Trophoblast cell (in vitro differentiated cells and primary cell): ENCODE measurements around the gene SP9.
"Not testable (repeated sequence)": the region's sequence is repeated elsewhere in the genome, so short reads cannot be mapped to it uniquely, and the experiment has no call there.

Experiments
- DNase-seq, 2 donors: peaks; one replicate each; pipeline ENCODE4 v3.0.0-alpha.2; 2016
- H2AFZ ChIP-seq: 2 replicates; pipeline ENCODE4 v1.6.1; 2013; ENCODE audit warnings: low read length, moderate library complexity, mild to moderate bottlenecking; ENCODE audit not compliant: insufficient read depth, poor library complexity
- H2AK5ac ChIP-seq: 2 replicates; pipeline ENCODE4 v1.6.1; 2013; ENCODE audit warnings: mild to moderate bottlenecking, low read length
- H2BK120ac ChIP-seq: 2 replicates; pipeline ENCODE4 v1.6.1; 2013; ENCODE audit warnings: low read length, mild to moderate bottlenecking, moderate library complexity; ENCODE audit not compliant: insufficient read depth, poor library complexity
- H2BK12ac ChIP-seq: 2 replicates; pipeline ENCODE4 v1.6.1; 2013; ENCODE audit warnings: mild to moderate bottlenecking, low read length, moderate library complexity
- H2BK5ac ChIP-seq: 2 replicates; pipeline ENCODE4 v1.6.1; 2013; ENCODE audit warnings: low read length, low read depth, moderate library complexity, mild to moderate bottlenecking; ENCODE audit not compliant: poor library complexity
- H3K14ac ChIP-seq: 2 replicates; pipeline ENCODE4 v1.6.1; 2013; ENCODE audit warnings: mild to moderate bottlenecking, low read length
- H3K18ac ChIP-seq: 2 replicates; pipeline ENCODE4 v1.6.1; 2013; ENCODE audit warnings: mild to moderate bottlenecking, low read length
- H3K23ac ChIP-seq: 2 replicates; pipeline ENCODE4 v1.6.1; 2013; ENCODE audit warnings: low read length
- H3K27ac ChIP-seq: 2 replicates; pipeline ENCODE4 v1.5.1; 2013; ENCODE audit warnings: low read depth, mild to moderate bottlenecking, inconsistent platforms, low read length, moderate library complexity
- H3K27me3 ChIP-seq: 2 replicates; pipeline ENCODE4 v1.6.1; 2013; ENCODE audit warnings: inconsistent platforms, mild to moderate bottlenecking, low read length, moderate library complexity; ENCODE audit not compliant: insufficient read depth
- H3K36me3 ChIP-seq, 2 experiments: 1 replicate in 1 of 2; 2 replicates in 1 of 2; pipeline ENCODE4 v1.6.1; 2013; ENCODE audit warnings: low read length in 2 of 2, mild to moderate bottlenecking in 2 of 2, moderate library complexity in 1 of 2; ENCODE audit not compliant: insufficient read depth in 2 of 2, control insufficient read depth in 1 of 2
- H3K4ac ChIP-seq: 2 replicates; pipeline ENCODE4 v1.6.1; 2013; ENCODE audit warnings: low read depth, mild to moderate bottlenecking, low read length, moderate library complexity
- H3K4me1 ChIP-seq, 2 experiments: 1 replicate in 1 of 2; 2 replicates in 1 of 2; pipeline ENCODE4 v1.6.1; 2013; ENCODE audit warnings: low read length in 2 of 2, mild to moderate bottlenecking in 2 of 2, moderate library complexity in 1 of 2; ENCODE audit not compliant: insufficient read depth in 2 of 2, control insufficient read depth in 1 of 2
- H3K4me2 ChIP-seq: 2 replicates; pipeline ENCODE4 v1.6.1; 2013; ENCODE audit warnings: inconsistent platforms, mild to moderate bottlenecking, low read length, moderate library complexity
- H3K4me3 ChIP-seq: 2 replicates; pipeline ENCODE4 v1.5.1; 2013; ENCODE audit warnings: mild to moderate bottlenecking, low read depth, low read length, inconsistent platforms
- H3K79me1 ChIP-seq: one replicate; pipeline ENCODE4 v1.6.1; 2013; ENCODE audit warnings: low read length
- H3K79me2 ChIP-seq: 2 replicates; pipeline ENCODE4 v1.6.1; 2013; ENCODE audit warnings: low read length, mild to moderate bottlenecking; ENCODE audit not compliant: control insufficient read depth, insufficient read depth, poor library complexity
- H3K9ac ChIP-seq: 2 replicates; pipeline ENCODE4 v1.6.1; 2013; ENCODE audit warnings: mild to moderate bottlenecking, low read length
- H3K9me3 ChIP-seq: 2 replicates; pipeline ENCODE4 v1.6.1; 2013; ENCODE audit warnings: low read depth, mild to moderate bottlenecking, control low read depth, inconsistent platforms, low read length; ENCODE audit not compliant: insufficient read depth
- H4K12ac ChIP-seq: 2 replicates; pipeline ENCODE4 v1.6.1; 2013; ENCODE audit warnings: low read depth, mild to moderate bottlenecking, low read length, moderate library complexity
- H4K8ac ChIP-seq: 2 replicates; pipeline ENCODE4 v1.6.1; 2013; ENCODE audit warnings: low read depth, mild to moderate bottlenecking, low read length, moderate library complexity
- H4K91ac ChIP-seq: one replicate; pipeline ENCODE4 v1.6.1; 2013; ENCODE audit warnings: low read depth, mild to moderate bottlenecking, low read length, moderate library complexity
- WGBS: extraction: QIAGEN DNeasy Blood & Tissue Kit; methylation state at CpG from one replicate; pipeline ENCODE4 v1.1.7; 2013; ENCODE audit warnings: missing lambda C conversion rate; ENCODE audit not compliant: insufficient read length, insufficient coverage; ENCODE audit errors: extremely low coverage; 5-methylcytosine and 5-hydroxymethylcytosine counted together

The SP9 gene

GRCh38 chr2:174353004-174353403 lies 18.2 kb downstream of the SP9 start:
- no peak overlapping the region for H4K12ac ChIP-seq
- no peak overlapping the region for H3K23ac ChIP-seq
- no peak overlapping the region for H4K8ac ChIP-seq
- no peaks in the 10 kb centered on the region for H3K79me2 ChIP-seq
- H4K91ac ChIP-seq = no peak overlapping the region
- H3K4me2 ChIP-seq = no peak overlapping the region
- no peak overlapping the region for H3K9ac ChIP-seq
- no peak overlapping the region for H2AFZ ChIP-seq
- no peak overlapping the region for H2BK12ac ChIP-seq
- no peak overlapping the region for H2BK5ac ChIP-seq
- no peak for DNase-seq
- no peak overlapping the region for H3K14ac ChIP-seq
- H3K4me1 ChIP-seq = no peaks in the 10 kb centered on the region
- no peak overlapping the region for H3K4ac ChIP-seq
- no peak overlapping the region for H2BK120ac ChIP-seq
- H2AK5ac ChIP-seq = no peak overlapping the region
- peaks cover 2 to 5% of the 10 kb centered on the region in 2 experiments for H3K36me3 ChIP-seq
- no peak overlapping the region for H3K27ac ChIP-seq
- H3K4me3 ChIP-seq = no peak overlapping the region
- H3K18ac ChIP-seq = no peak overlapping the region
- no peaks in the 10 kb centered on the region for H3K27me3 ChIP-seq
- WGBS = no CpG with 5 or more reads among the region's 1 CpG
- H3K79me1 ChIP-seq = no peaks in the 10 kb centered on the region
- H3K9me3 ChIP-seq = no peaks in the 10 kb centered on the region

GRCh38 chr2:174356347-174356746 lies 21.6 kb downstream of the SP9 start:
- H2BK120ac ChIP-seq = no peak overlapping the region
- no peak overlapping the region for H2AK5ac ChIP-seq
- H3K4ac ChIP-seq = no peak overlapping the region
- DNase-seq = no peak
- H4K12ac ChIP-seq = no peak overlapping the region
- H2BK5ac ChIP-seq = no peak overlapping the region
- no peaks in the 10 kb centered on the region for H3K9me3 ChIP-seq
- no peak overlapping the region for H3K23ac ChIP-seq
- no CpG with 5 or more reads among the region's 2 CpGs for WGBS
- H3K27ac ChIP-seq = no peak overlapping the region
- H2AFZ ChIP-seq = no peak overlapping the region
- H3K18ac ChIP-seq = no peak overlapping the region
- H4K8ac ChIP-seq = no peak overlapping the region
- H3K27me3 ChIP-seq = no peaks in the 10 kb centered on the region
- no peak overlapping the region for H3K4me2 ChIP-seq
- no peak overlapping the region for H2BK12ac ChIP-seq
- H3K9ac ChIP-seq = no peak overlapping the region
- H3K4me3 ChIP-seq = no peak overlapping the region
- no peak overlapping the region for H3K14ac ChIP-seq
- H4K91ac ChIP-seq = no peak overlapping the region
- peaks cover 0 to 2% of the 10 kb centered on the region in 2 experiments for H3K36me3 ChIP-seq
- H3K79me1 ChIP-seq = no peaks in the 10 kb centered on the region
- H3K4me1 ChIP-seq = no peaks in the 10 kb centered on the region
- no peaks in the 10 kb centered on the region for H3K79me2 ChIP-seq

DNA sequence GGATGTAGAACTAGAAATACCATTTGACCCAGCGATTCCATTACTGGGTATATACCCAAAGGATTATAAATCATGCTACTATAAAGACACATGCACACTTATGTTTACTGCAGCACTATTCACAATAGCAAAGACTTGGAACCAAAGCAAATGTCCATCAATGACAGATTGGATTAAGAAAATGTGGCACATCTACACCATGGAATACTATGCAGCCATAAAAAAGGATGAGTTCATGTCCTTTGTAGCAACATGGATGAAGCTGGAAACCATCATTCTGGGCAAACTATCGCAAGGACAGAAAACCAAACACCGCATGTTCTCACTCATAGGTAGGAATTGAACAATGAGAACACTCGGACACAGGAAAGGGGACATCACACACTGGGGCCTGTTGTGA lies 24.9 kb downstream of the SP9 start:
- H3K14ac ChIP-seq, H2AFZ ChIP-seq, H3K9me3 ChIP-seq, H3K4me1 ChIP-seq, H4K91ac ChIP-seq, H2BK120ac ChIP-seq, H4K8ac ChIP-seq, H3K9ac ChIP-seq, H3K27ac ChIP-seq, H3K23ac ChIP-seq, H3K4ac ChIP-seq, H3K79me2 ChIP-seq, H3K36me3 ChIP-seq, H3K27me3 ChIP-seq, H2BK5ac ChIP-seq, H2BK12ac ChIP-seq, H2AK5ac ChIP-seq, H3K4me3 ChIP-seq, DNase-seq, H3K4me2 ChIP-seq, H3K18ac ChIP-seq, H3K79me1 ChIP-seq, H4K12ac ChIP-seq: not testable (repeated sequence)
- WGBS = no CpG with 5 or more reads among the region's 4 CpGs

- no CpG with 5 or more reads among the region's 1 CpG for WGBS
- no peak overlapping the region for H2BK5ac ChIP-seq
- no peak for DNase-seq
These were observed 28.2 kb downstream of the SP9 start for GRCh38 chr2:174362949-174363348.

More at GRCh38 chr2:174362949-174363348, 28.2 kb downstream of the SP9 start:
- Histone ChIP-seq H2AK5ac (no peak overlapping the region), H3K79me1 (no peaks in the 10 kb centered on the region), H3K9me3 (peaks cover 8% of the 10 kb centered on the region), H3K4me3 (no peak overlapping the region), H2BK12ac (no peak overlapping the region), H4K8ac (no peak overlapping the region), H2BK120ac (no peak overlapping the region), H3K18ac (no peak overlapping the region), H3K36me3 (peaks cover 10 to 12% of the 10 kb centered on the region in 2 experiments), H3K79me2 (no peaks in the 10 kb centered on the region), H3K4me2 (no peak overlapping the region), H3K4ac (no peak overlapping the region), H3K23ac (no peak overlapping the region), H3K9ac (no peak overlapping the region), H4K91ac (no peak overlapping the region), H3K14ac (no peak overlapping the region), H3K4me1 (no peaks in the 10 kb centered on the region), H3K27me3 (no peaks in the 10 kb centered on the region), H3K27ac (no peak overlapping the region), H2AFZ (no peak overlapping the region), H4K12ac (no peak overlapping the region)
